GM23338 (cell line): Measurements from ENCODE around the gene KSR2. TPM values are rescaled to one million over a fixed set of nuclear protein-coding genes. Genes with fewer than 3 reads are reported as not detected.
A peak's percentile ranks its signal among the peaks of the same experiment; 100 is the strongest.

Experiments used
- ATAC-seq: fragments of 200-7000 bp; cut with Tn5 transposase; 3 replicates; pipeline ENCODE4 v1.9.1; 2020
- DNase-seq: peaks from one replicate; pipeline ENCODE4 v3.0.0-alpha.2; 2015; ENCODE audit warnings: low spot score
- H2AFZ ChIP-seq: fragments of 200-600 bp; sonication (generic); 2 replicates; pipeline ENCODE4 v1.8.0; 2016; ENCODE audit warnings: antibody characterized with exemption, mild to moderate bottlenecking, moderate library complexity
- H3F3A ChIP-seq: fragments of 200-600 bp; sonication (generic); replicated peaks from 2 replicates; pipeline ENCODE4 v1.8.0; 2017; ENCODE audit warnings: antibody characterized with exemption, mixed run types, low read depth
- H3K27ac ChIP-seq: fragments of 200-600 bp; sonication (generic); 2 replicates; pipeline ENCODE4 v1.6.1; 2016; ENCODE audit warnings: low read depth
- H3K27me3 ChIP-seq: fragments of 200-600 bp; sonication (generic); 2 replicates; pipeline ENCODE4 v1.8.0; 2016; ENCODE audit warnings: mild to moderate bottlenecking, mixed run types, moderate library complexity; ENCODE audit not compliant: insufficient read depth
- H3K36me3 ChIP-seq: fragments of 200-600 bp; sonication (generic); 2 replicates; pipeline ENCODE4 v1.8.0; 2016; ENCODE audit warnings: mild to moderate bottlenecking; ENCODE audit not compliant: insufficient read depth
- H3K4me1 ChIP-seq: fragments of 200-600 bp; sonication (generic); 2 replicates; pipeline ENCODE4 v1.8.0; 2016; ENCODE audit warnings: mild to moderate bottlenecking, moderate library complexity; ENCODE audit not compliant: insufficient read depth
- H3K4me2 ChIP-seq: fragments of 200-600 bp; sonication (generic); 2 replicates; pipeline ENCODE4 v1.7.1; 2017; ENCODE audit warnings: mixed run types
- H3K4me3 ChIP-seq: fragments of 200-600 bp; sonication (generic); 2 replicates; pipeline ENCODE4 v1.6.1; 2016; ENCODE audit warnings: mixed run types
- H3K79me2 ChIP-seq: fragments of 200-600 bp; sonication (generic); replicated peaks from 2 replicates; pipeline ENCODE4 v1.8.0; 2017; ENCODE audit warnings: mild to moderate bottlenecking; ENCODE audit not compliant: insufficient read depth
- H3K9me2 ChIP-seq: fragments of 200-600 bp; sonication (generic); 2 replicates; pipeline ENCODE4 v1.8.0; 2017; ENCODE audit not compliant: insufficient read depth
- H4K20me1 ChIP-seq: fragments of 200-600 bp; sonication (generic); replicated peaks from 2 replicates; pipeline ENCODE4 v1.8.0; 2017; ENCODE audit warnings: mild to moderate bottlenecking; ENCODE audit not compliant: insufficient read depth
- H3K27ac Mint-ChIP-seq: 2 replicates; pipeline ENCODE4 v1.8.0; 2020; ENCODE audit warnings: inconsistent platforms, mild to moderate bottlenecking, moderate library complexity, mixed read lengths
- H3K27me3 Mint-ChIP-seq: 3 replicates; pipeline ENCODE4 v1.8.0; 2022; ENCODE audit warnings: low read depth, mild to moderate bottlenecking, moderate library complexity, mixed read lengths, inconsistent platforms; ENCODE audit not compliant: insufficient read depth, poor library complexity
- H3K36me3 Mint-ChIP-seq: 3 replicates; pipeline ENCODE4 v1.8.0; 2021; ENCODE audit warnings: low read depth, mild to moderate bottlenecking, inconsistent platforms, moderate library complexity, mixed read lengths
- H3K4me1 Mint-ChIP-seq: 3 replicates; pipeline ENCODE4 v1.8.0; 2020; ENCODE audit warnings: mild to moderate bottlenecking, inconsistent platforms, mixed read lengths
- H3K4me3 Mint-ChIP-seq: 3 replicates; pipeline ENCODE4 v1.8.0; 2021; ENCODE audit warnings: moderate library complexity, mild to moderate bottlenecking, inconsistent platforms, mixed read lengths
- H3K9me3 Mint-ChIP-seq: 3 replicates; pipeline ENCODE4 v1.8.0; 2020; ENCODE audit warnings: moderate library complexity, mild to moderate bottlenecking, inconsistent platforms, mixed read lengths
- CREB1 ChIP-seq: fragments of 250-450 bp; sonication (Bioruptor Pico); IDR thresholded peaks from 2 replicates; pipeline ENCODE4 v1.5.0; 2020; ENCODE audit warnings: low read depth, mild to moderate bottlenecking, moderate library complexity
- EZH2phosphoT487 ChIP-seq: fragments of 200-600 bp; sonication (generic); IDR thresholded peaks from one replicate; pipeline ENCODE4 v1.8.1; 2018; ENCODE audit warnings: antibody characterized with exemption; ENCODE audit not compliant: unreplicated experiment
- JUNB ChIP-seq: IDR thresholded peaks from one replicate; pipeline ENCODE4 v1.6.1; 2016; ENCODE audit warnings: antibody characterized with exemption; ENCODE audit not compliant: unreplicated experiment
- NANOG ChIP-seq: IDR thresholded peaks from 2 replicates; pipeline ENCODE4 v1.6.1; 2016; ENCODE audit warnings: antibody characterized with exemption, borderline replicate concordance
- POLR2AphosphoS5 ChIP-seq: IDR thresholded peaks from 2 replicates; pipeline ENCODE4 v1.6.1; 2016; ENCODE audit warnings: antibody characterized with exemption, low read depth
- ZNF114 ChIP-seq: fragments of 250-450 bp; sonication (Bioruptor Pico); IDR thresholded peaks from 2 replicates; pipeline ENCODE4 v1.5.0; 2020; ENCODE audit warnings: mild to moderate bottlenecking, moderate library complexity
- ZNF331 ChIP-seq: fragments of 250-450 bp; sonication (Bioruptor Pico); IDR thresholded peaks from 2 replicates; pipeline ENCODE4 v1.5.0; 2020; ENCODE audit warnings: low read depth, mild to moderate bottlenecking, moderate library complexity
- polyA plus RNA-seq: library from polyadenylated mRNA; unstranded; fragments of >200 nt; fragmentation: Nextera tagmentation; extraction: Ambion mirVana; gene quantifications from 2 replicates; pipeline ENCODE4 v1.2.1, GENCODE V29; 2016
- total RNA-seq: library from RNA; depleted of rRNA; stranded (reverse); fragments of >200 nt; shearing (Covaris generic); gene quantifications from 2 replicates; pipeline ENCODE4 v1.2.3, GENCODE V29; 2014
- TF ChIP-seq, protein P1 (sequence below), 2 experiments: fragments of 200-600 bp in 1 of 2; sonication (generic) in 1 of 2; conservative IDR thresholded peaks; 2 replicates each; pipeline versions ENCODE4 v1.5.1 to v1.6.1; 2016 to 2017; ENCODE audit warnings: antibody characterized with exemption in 2 of 2, low read depth in 2 of 2, mild to moderate bottlenecking in 2 of 2, moderate library complexity in 1 of 2
- TF ChIP-seq, protein P2 (sequence below): IDR thresholded peaks from 2 replicates; pipeline ENCODE4 v1.6.1; 2016; ENCODE audit warnings: antibody characterized with exemption

KSR2 gene
- total and polyA plus RNA-seq, 2 experiments from 2014 or later: 1.1 to 2.7 TPM

DNA sequence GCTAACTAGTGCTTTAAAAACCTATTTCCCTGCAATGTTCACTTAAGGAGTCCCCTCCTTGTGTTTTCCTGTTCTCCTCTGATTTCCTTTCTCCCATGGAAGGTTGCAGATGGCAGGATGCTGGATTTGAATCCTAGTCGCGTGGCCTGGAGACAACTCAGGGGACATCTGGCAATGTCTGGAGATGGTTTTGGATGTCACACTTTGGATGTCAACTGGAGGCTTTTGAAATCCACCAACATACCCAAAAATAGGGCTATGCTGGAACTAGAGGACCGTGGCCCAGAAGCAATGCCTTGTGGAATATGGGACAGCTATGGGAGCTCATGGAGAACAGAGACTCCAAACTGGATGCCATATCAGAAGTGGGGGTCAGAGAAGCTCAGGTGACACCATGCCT lies 511.6 kb downstream of the KSR2 start (continued):
- TF ChIP-seq POLR2AphosphoS5: no peak
- TF ChIP-seq JUNB: no peak
- TF ChIP-seq, protein P1, sequence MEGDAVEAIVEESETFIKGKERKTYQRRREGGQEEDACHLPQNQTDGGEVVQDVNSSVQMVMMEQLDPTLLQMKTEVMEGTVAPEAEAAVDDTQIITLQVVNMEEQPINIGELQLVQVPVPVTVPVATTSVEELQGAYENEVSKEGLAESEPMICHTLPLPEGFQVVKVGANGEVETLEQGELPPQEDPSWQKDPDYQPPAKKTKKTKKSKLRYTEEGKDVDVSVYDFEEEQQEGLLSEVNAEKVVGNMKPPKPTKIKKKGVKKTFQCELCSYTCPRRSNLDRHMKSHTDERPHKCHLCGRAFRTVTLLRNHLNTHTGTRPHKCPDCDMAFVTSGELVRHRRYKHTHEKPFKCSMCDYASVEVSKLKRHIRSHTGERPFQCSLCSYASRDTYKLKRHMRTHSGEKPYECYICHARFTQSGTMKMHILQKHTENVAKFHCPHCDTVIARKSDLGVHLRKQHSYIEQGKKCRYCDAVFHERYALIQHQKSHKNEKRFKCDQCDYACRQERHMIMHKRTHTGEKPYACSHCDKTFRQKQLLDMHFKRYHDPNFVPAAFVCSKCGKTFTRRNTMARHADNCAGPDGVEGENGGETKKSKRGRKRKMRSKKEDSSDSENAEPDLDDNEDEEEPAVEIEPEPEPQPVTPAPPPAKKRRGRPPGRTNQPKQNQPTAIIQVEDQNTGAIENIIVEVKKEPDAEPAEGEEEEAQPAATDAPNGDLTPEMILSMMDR (conservative IDR thresholded peaks at IDR 0.05; ENCODE audit: low read depth in 2 of 2): no peak

GRCh38 chr12:117456076-117456475 lies 512.7 kb downstream of the KSR2 start:
- no peaks in the 10 kb centered on the region for H3K9me3 Mint-ChIP-seq
- Histone ChIP-seq H3K27ac (no peak overlapping the region), H3K9me2 (no peaks in the 10 kb centered on the region), H3K27me3 (no peaks in the 10 kb centered on the region), H3F3A (no peaks in the 10 kb centered on the region), H3K36me3 (no peaks in the 10 kb centered on the region), H3K4me3 (no peak overlapping the region), H3K79me2 (no peaks in the 10 kb centered on the region), H3K4me1 (no peaks in the 10 kb centered on the region), H2AFZ (no peak overlapping the region), H4K20me1 (no peaks in the 10 kb centered on the region), H3K4me2 (no peak overlapping the region)
- no peaks in the 10 kb centered on the region for H3K36me3 Mint-ChIP-seq
- TF ChIP-seq JUNB (no peak), EZH2phosphoT487 (no peak), NANOG (no peak), ZNF114 (CRISPR knock-in tag) (no peak), CREB1 (no peak)
- TF ChIP-seq, protein P2, sequence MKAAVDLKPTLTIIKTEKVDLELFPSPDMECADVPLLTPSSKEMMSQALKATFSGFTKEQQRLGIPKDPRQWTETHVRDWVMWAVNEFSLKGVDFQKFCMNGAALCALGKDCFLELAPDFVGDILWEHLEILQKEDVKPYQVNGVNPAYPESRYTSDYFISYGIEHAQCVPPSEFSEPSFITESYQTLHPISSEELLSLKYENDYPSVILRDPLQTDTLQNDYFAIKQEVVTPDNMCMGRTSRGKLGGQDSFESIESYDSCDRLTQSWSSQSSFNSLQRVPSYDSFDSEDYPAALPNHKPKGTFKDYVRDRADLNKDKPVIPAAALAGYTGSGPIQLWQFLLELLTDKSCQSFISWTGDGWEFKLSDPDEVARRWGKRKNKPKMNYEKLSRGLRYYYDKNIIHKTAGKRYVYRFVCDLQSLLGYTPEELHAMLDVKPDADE: no peak
- H3K27me3 Mint-ChIP-seq: peaks cover 2% of the 10 kb centered on the region
- no peak overlapping the region for H3K27ac Mint-ChIP-seq
- ATAC-seq (no peak), DNase-seq (no peak)
- no peaks in the 10 kb centered on the region for H3K4me1 Mint-ChIP-seq
- no peak overlapping the region for H3K4me3 Mint-ChIP-seq

GRCh38 chr12:117453961-117454360 lies 514.8 kb downstream of the KSR2 start:
- no peaks in the 10 kb centered on the region for H3K27me3 ChIP-seq
- no peak for DNase-seq
- H3K9me2 ChIP-seq: no peaks in the 10 kb centered on the region
- no peaks in the 10 kb centered on the region for H3K9me3 Mint-ChIP-seq
- H2AFZ ChIP-seq: no peak overlapping the region
- no peak overlapping the region for H3K27ac Mint-ChIP-seq
- H3K4me2 ChIP-seq: no peak overlapping the region
- no peaks in the 10 kb centered on the region for H3K79me2 ChIP-seq
- H3K27me3 Mint-ChIP-seq: peaks cover 6% of the 10 kb centered on the region
- H3K4me1 ChIP-seq: no peaks in the 10 kb centered on the region
- no peaks in the 10 kb centered on the region for H3K4me1 Mint-ChIP-seq
- no peaks in the 10 kb centered on the region for H3K36me3 ChIP-seq
- no peak overlapping the region for H3K4me3 ChIP-seq
- H3K4me3 Mint-ChIP-seq: no peak overlapping the region
- H4K20me1 ChIP-seq: no peaks in the 10 kb centered on the region
- H3F3A ChIP-seq: no peaks in the 10 kb centered on the region
- H3K36me3 Mint-ChIP-seq: no peaks in the 10 kb centered on the region
- no peak for ATAC-seq
- no peak overlapping the region for H3K27ac ChIP-seq
- TF ChIP-seq, protein P1 (conservative IDR thresholded peaks at IDR 0.05; ENCODE audit: low read depth in 2 of 2): peak in 1 of 2 experiments; percentile 9; a peak in 1 of 4 replicates
- TF ChIP-seq ZNF331 (CRISPR knock-in tag): no peak
